Sigmoid colon (tissue), 4 donors: ENCODE measurements around the gene CIDEB.

Experiments
- EP300 ChIP-seq, 4 donors: sonication (generic); formaldehyde crosslinking; IDR thresholded peaks; one replicate each; pipeline ENCODE4 v1.6.1; 2017; ENCODE audit warnings: antibody characterized with exemption in 4 of 4
- TF ChIP-seq, protein P1 (sequence below), 4 experiments: fragments of 450-650 bp in 3 of 4; fragments of 200-600 bp in 1 of 4; IDR thresholded peaks; one replicate each; pipeline ENCODE4 v1.5.1; 2016 to 2019; ENCODE audit warnings: antibody characterized with exemption in 4 of 4, mild to moderate bottlenecking in 3 of 4, moderate library complexity in 2 of 4

GRCh38 chr14:24322672-24323071 is 14.9 kb upstream of the CIDEB start:
- TF ChIP-seq, protein P1, sequence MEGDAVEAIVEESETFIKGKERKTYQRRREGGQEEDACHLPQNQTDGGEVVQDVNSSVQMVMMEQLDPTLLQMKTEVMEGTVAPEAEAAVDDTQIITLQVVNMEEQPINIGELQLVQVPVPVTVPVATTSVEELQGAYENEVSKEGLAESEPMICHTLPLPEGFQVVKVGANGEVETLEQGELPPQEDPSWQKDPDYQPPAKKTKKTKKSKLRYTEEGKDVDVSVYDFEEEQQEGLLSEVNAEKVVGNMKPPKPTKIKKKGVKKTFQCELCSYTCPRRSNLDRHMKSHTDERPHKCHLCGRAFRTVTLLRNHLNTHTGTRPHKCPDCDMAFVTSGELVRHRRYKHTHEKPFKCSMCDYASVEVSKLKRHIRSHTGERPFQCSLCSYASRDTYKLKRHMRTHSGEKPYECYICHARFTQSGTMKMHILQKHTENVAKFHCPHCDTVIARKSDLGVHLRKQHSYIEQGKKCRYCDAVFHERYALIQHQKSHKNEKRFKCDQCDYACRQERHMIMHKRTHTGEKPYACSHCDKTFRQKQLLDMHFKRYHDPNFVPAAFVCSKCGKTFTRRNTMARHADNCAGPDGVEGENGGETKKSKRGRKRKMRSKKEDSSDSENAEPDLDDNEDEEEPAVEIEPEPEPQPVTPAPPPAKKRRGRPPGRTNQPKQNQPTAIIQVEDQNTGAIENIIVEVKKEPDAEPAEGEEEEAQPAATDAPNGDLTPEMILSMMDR (IDR thresholded peaks at IDR 0.05) = no peak
- no peak for TF ChIP-seq EP300 (IDR thresholded peaks at IDR 0.05)
